Right ventricle myocardium inferior (tissue), 1 donor: ENCODE data around the gene VPS45. TPM values are rescaled to one million over a fixed set of nuclear protein-coding genes. Genes with fewer than 3 reads are reported as not detected.
"Not testable (repeated sequence)": the region's sequence is repeated elsewhere in the genome, so short reads cannot be mapped to it uniquely, and the experiment has no call there.

Source experiments
- ATAC-seq: fragments of 200-7000 bp; cut with Tn5 transposase; one replicate; pipeline ENCODE4 v1.9.1; 2020; ENCODE audit warnings: mild to moderate bottlenecking, moderate library complexity
- DNase-seq: peaks from one replicate; pipeline ENCODE4 v3.0.0; 2021; ENCODE audit errors: missing footprints
- intact Hi-C: fragments of 100-400 bp; cut with DNase I; formaldehyde crosslinking; loops from one replicate; pipeline ENCODE4 v1.11.0; 2022
- total RNA-seq: library from RNA; stranded (reverse); fragmentation: NEBNext Ultra II Directional; extraction: Animal tissue kit (Norgen Biotek cat#: 25700); gene quantifications from one replicate; pipeline ENCODE4 v1.2.1, GENCODE V29; 2021
- donor health status: DM: no; HTN: yes; CAD: no; lungs with severe emphysema.

Gene VPS45
- total RNA-seq, 1 donor from 2014 or later: 49.0 TPM

DNA sequence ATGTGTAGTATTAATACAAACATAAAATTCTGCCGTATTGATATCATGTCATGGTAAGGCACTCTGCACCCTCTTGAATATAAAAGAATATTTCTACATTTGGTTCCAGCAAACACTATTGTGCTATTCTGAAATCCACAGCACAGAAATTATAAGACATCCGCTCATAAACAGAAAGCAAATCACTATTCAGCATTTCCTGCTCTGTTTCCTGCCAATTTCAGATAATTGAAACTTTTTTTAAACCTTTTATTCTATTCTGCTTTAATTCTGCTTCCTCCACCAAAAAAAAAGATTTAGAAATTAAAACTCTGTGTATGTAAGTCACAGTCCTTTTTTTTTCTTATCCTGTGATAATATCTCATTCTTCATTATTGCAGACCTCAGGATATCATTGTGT is 42.5 kb downstream of the VPS45 start:
- intact Hi-C loops: loop anchor here (5.0 kb wide), 1 partner anchor 37 kb away; the partner anchor contains the start of gene PLEKHO1
- DNase-seq: no peak
- no peak for ATAC-seq

DNA sequence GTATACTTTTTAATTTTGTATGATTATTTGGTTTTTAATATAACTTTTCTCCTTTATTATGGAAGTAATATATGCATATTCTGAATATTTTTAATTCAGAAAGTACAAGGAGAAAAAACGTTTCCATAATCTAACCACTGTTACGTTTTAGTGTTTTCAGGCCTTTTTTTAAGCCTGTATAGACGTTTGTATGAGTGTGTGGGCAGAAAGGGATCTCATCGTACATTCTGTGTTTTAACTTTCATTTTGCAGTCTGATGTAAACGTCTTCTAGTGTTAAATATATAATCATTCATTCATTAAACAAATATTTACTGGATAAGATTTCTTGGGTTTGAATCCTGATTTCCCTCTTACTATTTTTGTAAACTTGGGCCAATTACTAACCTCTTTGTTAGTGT is 44.1 kb downstream of the VPS45 start:
- ATAC-seq (no peak), DNase-seq (no peak)
- intact Hi-C loops: loop anchor here (5.0 kb wide), 1 partner anchor 36 kb away; the partner anchor contains the start of gene PLEKHO1

GRCh38 chr1:150115121-150115520 is 47.5 kb downstream of the VPS45 start:
- DNase-seq: no peak
- intact Hi-C loops: no loop called here
- no peak for ATAC-seq

GRCh38 chr1:150118716-150119115 is 51.1 kb downstream of the VPS45 start:
- no peak for DNase-seq
- intact Hi-C loops: no loop called here

GRCh38 chr1:150121236-150121862 is 53.8 kb downstream of the VPS45 start:
- DNase-seq: no peak
- intact Hi-C loops: no loop called here
- ATAC-seq: no peak

More at GRCh38 chr1:150118716-150119115, 51.1 kb downstream of the VPS45 start:
- ATAC-seq: no peak

GRCh38 chr1:150126811-150127210 is 59.2 kb downstream of the VPS45 start:
- ATAC-seq: no peak
- intact Hi-C loops: no loop called here
- no peak for DNase-seq

GRCh38 chr1:150127464-150127863 is 59.9 kb downstream of the VPS45 start:
- intact Hi-C loops: no loop called here
- no peak for ATAC-seq
- DNase-seq: no peak

- intact Hi-C loops: no loop called here
- no peak for ATAC-seq
Measured at GRCh38 chr1:150127868-150128267, 60.3 kb downstream of the VPS45 start.

DNA sequence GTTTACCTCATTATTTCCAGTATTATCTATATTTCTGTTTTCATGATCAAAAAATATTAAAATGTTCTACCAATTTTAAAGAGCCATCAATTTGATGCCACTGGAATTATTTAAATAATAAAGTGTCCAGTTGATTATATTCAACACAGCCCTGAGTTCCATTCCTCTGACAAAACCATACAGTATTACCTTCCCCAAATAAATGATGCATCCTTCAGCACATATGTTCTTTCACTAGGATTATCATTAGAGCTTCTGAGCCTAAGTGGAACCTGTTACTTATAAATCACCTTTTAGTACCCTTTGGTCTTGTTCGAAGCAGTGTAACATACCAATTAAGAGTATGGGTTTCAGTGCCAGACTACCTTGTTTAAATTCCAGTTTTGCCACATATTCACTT is 64.8 kb downstream of the VPS45 start:
- ATAC-seq (no peak), DNase-seq (no peak)
- intact Hi-C loops: no loop called here

More at GRCh38 chr1:150127868-150128267, 60.3 kb downstream of the VPS45 start:
- DNase-seq: no peak

- intact Hi-C loops: no loop called here
- DNase-seq (no peak), ATAC-seq (no peak)
Measured at GRCh38 chr1:150134537-150134936, 67.0 kb downstream of the VPS45 start.

DNA sequence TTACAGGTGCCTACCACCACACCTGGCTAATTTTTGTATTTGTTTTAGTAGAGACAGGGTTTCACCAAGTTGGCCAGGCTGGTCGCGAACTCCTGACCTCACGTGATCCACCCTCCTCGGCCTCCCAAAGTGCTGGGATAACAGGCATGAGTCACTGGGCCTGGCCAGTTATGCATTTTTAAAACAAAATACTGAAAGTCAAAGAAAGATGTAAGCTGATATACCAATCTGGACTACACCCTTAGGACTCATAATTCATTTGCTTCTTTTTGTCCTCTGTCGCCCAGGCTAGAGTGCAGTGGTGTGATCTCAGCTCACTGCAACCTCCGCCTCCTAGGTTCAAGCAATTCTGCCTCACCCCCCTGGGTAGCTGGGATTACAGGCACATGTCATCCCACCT is 67.8 kb downstream of the VPS45 start:
- DNase-seq, ATAC-seq, intact Hi-C loops: not testable (repeated sequence)

DNA sequence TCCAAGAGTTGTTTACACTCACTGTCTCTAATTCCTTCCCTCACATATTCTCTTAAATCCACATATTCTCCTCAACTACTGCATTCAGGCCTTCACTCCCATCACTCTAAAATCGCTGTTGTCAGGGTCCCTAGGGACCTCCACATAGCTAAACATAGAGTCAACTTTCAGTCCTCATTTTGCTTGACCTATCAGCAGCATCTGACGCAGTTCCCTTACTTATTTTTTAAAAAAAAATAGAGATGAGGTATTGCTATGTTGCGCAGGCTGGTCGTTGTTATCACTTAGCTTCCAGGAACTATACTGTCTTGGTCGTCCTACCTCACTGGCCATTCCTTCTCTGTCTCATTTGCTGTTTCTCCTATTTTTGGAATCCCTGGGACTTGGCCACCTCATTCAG is 70.5 kb downstream of the VPS45 start:
- intact Hi-C loops: no loop called here
- ATAC-seq: no peak
- no peak for DNase-seq

GRCh38 chr1:150141452-150141851 is 73.9 kb downstream of the VPS45 start:
- ATAC-seq: no peak

GRCh38 chr1:150142083-150142482 is 74.5 kb downstream of the VPS45 start:
- no peak for ATAC-seq
- intact Hi-C loops: no loop called here
- DNase-seq: no peak

More at GRCh38 chr1:150141452-150141851, 73.9 kb downstream of the VPS45 start:
- intact Hi-C loops: no loop called here
- DNase-seq: no peak

DNA sequence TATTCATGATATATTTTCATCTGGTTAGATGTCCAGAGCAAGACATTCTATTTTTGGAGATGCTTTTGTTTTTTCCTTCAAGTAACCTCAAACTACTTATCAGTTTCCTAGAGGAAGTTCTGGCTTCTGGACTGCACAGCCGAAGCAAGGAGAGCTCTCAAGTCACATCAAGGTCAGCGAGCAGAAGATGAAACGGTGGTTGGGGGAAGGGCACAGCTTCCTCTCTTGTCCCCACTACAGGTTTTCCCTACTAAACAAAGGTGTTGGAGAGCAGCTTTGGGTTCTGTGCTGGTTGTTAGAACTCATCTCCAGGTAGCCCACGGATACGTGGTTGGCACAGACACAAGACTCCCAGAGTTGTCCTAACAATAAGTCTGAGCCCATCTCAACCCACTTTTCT is 77.0 kb downstream of the VPS45 start:
- ATAC-seq: no peak
- no peak for DNase-seq
- intact Hi-C loops: loop anchor here (5.0 kb wide), 1 partner anchor 32 kb away; no protein-coding TSS in a partner anchor

- DNase-seq, ATAC-seq: not testable (repeated sequence)
- intact Hi-C loops: loop anchor here (5.0 kb wide), 1 partner anchor 34 kb away; no protein-coding TSS in a partner anchor
Measured at GRCh38 chr1:150146016-150146415, 78.4 kb downstream of the VPS45 start.

- DNase-seq: no peak
- no peak for ATAC-seq
- intact Hi-C loops: loop anchor here (5.0 kb wide), 1 partner anchor 35 kb away; no protein-coding TSS in a partner anchor
Measured at GRCh38 chr1:150146849-150147542, 79.4 kb downstream of the VPS45 start.

GRCh38 chr1:150148837-150149270 is 81.3 kb downstream of the VPS45 start:
- no peak for DNase-seq
- intact Hi-C loops: loop anchor here (5.0 kb wide), 1 partner anchor 37 kb away; no protein-coding TSS in a partner anchor
- ATAC-seq: no peak

DNA sequence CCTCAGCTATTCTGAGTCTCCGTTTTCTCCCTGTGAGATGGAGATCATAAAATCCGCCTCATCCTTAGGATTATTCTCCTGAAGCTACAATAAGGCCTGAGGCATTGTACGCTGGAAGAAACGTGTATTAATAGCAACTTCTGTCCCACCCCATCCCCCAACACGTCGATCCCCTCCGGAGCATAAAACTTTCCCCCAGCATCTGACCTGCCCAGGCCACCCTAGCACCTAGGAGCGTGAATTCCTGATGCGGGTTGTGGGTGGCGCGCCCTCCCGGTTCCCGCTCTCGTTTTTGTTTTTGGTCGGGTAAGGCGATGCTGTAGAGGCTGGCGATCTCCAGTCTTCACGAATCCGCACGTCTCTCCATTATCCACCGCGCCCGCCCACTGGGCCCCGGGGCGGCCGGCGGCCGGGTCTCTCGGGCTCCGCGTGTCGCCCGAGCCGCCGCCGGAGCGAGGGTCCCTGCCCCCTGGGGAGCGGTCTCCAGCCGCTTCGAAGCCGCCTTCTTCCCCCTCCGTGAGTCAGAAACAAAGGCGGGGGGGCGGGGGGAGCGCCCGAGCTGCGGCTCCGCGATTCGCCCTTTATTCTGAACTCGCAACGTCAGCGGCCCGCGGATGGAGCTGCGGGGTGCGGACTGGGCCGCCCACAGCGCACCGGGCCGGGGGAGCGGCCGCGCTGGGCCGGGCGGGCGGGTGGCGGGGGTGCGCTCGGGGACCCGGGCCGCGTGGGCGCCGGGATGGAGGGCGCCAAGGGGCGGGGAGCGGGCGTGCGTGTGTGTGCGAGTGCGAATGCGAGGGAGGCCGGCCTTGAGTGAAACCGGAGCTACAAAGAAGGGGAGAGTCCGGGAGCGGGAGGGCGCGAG is 81.9 kb downstream of the VPS45 start, which contains the start of gene PLEKHO1:
Gene PLEKHO1 (plus strand): TSS at position 646 of the 862 bp plus-strand sequence. CDS start 342 bp downstream, outside the sequence.
- DNase-seq (peak; percentile 94), ATAC-seq (peak; percentile 84)
- intact Hi-C loops: loop anchor here (5.0 kb wide), 3 partner anchors 37 to 67 kb away; no protein-coding TSS in a partner anchor
